ENCODE results near the gene CRABP2.

CRABP2 gene

GRCh38 chr1:156681196-156681960 lies 24.0 kb downstream of the CRABP2 start:
- Histone ChIP-seq H3K27ac (ENCODE audit: low read length) (no peak overlapping the region), H3K9me2 (replicated peaks; ENCODE audit: insufficient read depth, low read length) (no peaks in the 10 kb centered on the region), H3F3A (ENCODE audit: insufficient read depth, low read length) (no peaks in the 10 kb centered on the region), H3K36me3 (replicated peaks; ENCODE audit: insufficient read depth, low read length) (no peaks in the 10 kb centered on the region), H3K4me3 (ENCODE audit: low read length) (no peak overlapping the region), H3K4me1 (ENCODE audit: low read length) (peaks cover 4% of the 10 kb centered on the region; the same call in 1 of the 2 replicates), H3K79me2 (ENCODE audit: low read length) (no peaks in the 10 kb centered on the region), H3K27me3 (replicated peaks; ENCODE audit: insufficient read depth, low read length) (peaks cover 79% of the 10 kb centered on the region), H3K4me2 (ENCODE audit: low read depth, low read length) (no peak overlapping the region), H3K9ac (ENCODE audit: low read length) (no peak overlapping the region), H4K20me1 (ENCODE audit: insufficient read depth, low read length) (no peaks in the 10 kb centered on the region), H2AFZ (ENCODE audit: low read length) (no peak overlapping the region), H3K9me3 (replicated peaks; ENCODE audit: insufficient read depth, low read length) (no peaks in the 10 kb centered on the region)
- no peak for TF ChIP-seq EZH2 (optimal IDR thresholded peaks at IDR 0.05; ENCODE audit: low read depth, low read length)
- TF ChIP-seq CTCF (IDR thresholded peaks at IDR 0.05; ENCODE audit: low read length) = no peak
- TF ChIP-seq EZH2phosphoT487 (IDR thresholded peaks at IDR 0.05; ENCODE audit: low read length) = no peak
- no peak for DNase-seq

GRCh38 chr1:156680056-156680455 lies 25.3 kb downstream of the CRABP2 start:
- H3K4me1 ChIP-seq (ENCODE audit: low read length) = peaks cover 4% of the 10 kb centered on the region; the same call in 1 of the 2 replicates
- no peaks in the 10 kb centered on the region for H4K20me1 ChIP-seq (ENCODE audit: insufficient read depth, low read length)
- H3F3A ChIP-seq (ENCODE audit: insufficient read depth, low read length) = no peaks in the 10 kb centered on the region
- H3K36me3 ChIP-seq (replicated peaks; ENCODE audit: insufficient read depth, low read length) = no peaks in the 10 kb centered on the region
- H3K27me3 ChIP-seq (replicated peaks; ENCODE audit: insufficient read depth, low read length) = peaks cover 87% of the 10 kb centered on the region
- H3K9ac ChIP-seq (ENCODE audit: low read length) = no peak overlapping the region
- no peaks in the 10 kb centered on the region for H3K9me3 ChIP-seq (replicated peaks; ENCODE audit: insufficient read depth, low read length)
- DNase-seq = no peak
- no peak overlapping the region for H2AFZ ChIP-seq (ENCODE audit: low read length)
- H3K9me2 ChIP-seq (replicated peaks; ENCODE audit: insufficient read depth, low read length) = no peaks in the 10 kb centered on the region
- no peak overlapping the region for H3K4me3 ChIP-seq (ENCODE audit: low read length)
- H3K79me2 ChIP-seq (ENCODE audit: low read length) = no peaks in the 10 kb centered on the region
- no peak overlapping the region for H3K4me2 ChIP-seq (ENCODE audit: low read depth, low read length)
- no peak for TF ChIP-seq EZH2phosphoT487 (IDR thresholded peaks at IDR 0.05; ENCODE audit: low read length)
- no peak for TF ChIP-seq EZH2 (optimal IDR thresholded peaks at IDR 0.05; ENCODE audit: low read depth, low read length)
- TF ChIP-seq CTCF (IDR thresholded peaks at IDR 0.05; ENCODE audit: low read length) = no peak
- H3K27ac ChIP-seq (ENCODE audit: low read length) = no peak overlapping the region

- Histone ChIP-seq H3K9me3 (replicated peaks; ENCODE audit: insufficient read depth, low read length) (no peaks in the 10 kb centered on the region), H3K79me2 (ENCODE audit: low read length) (no peaks in the 10 kb centered on the region), H3K4me1 (ENCODE audit: low read length) (peaks cover 4% of the 10 kb centered on the region; the same call in 1 of the 2 replicates), H3K4me2 (ENCODE audit: low read depth, low read length) (peak overlapping the region; percentile 61), H2AFZ (ENCODE audit: low read length) (0 out of 2 replicates have a peak overlapping the region, but pooled peaks have one; percentile 29), H3K27ac (ENCODE audit: low read length) (no peak overlapping the region), H3K9ac (ENCODE audit: low read length) (no peak overlapping the region), H3K27me3 (replicated peaks; ENCODE audit: insufficient read depth, low read length) (peaks cover 92% of the 10 kb centered on the region), H3K36me3 (replicated peaks; ENCODE audit: insufficient read depth, low read length) (no peaks in the 10 kb centered on the region), H3K9me2 (replicated peaks; ENCODE audit: insufficient read depth, low read length) (no peaks in the 10 kb centered on the region), H3K4me3 (ENCODE audit: low read length) (peak overlapping the region; percentile 29), H3F3A (ENCODE audit: insufficient read depth, low read length) (no peaks in the 10 kb centered on the region), H4K20me1 (ENCODE audit: insufficient read depth, low read length) (no peaks in the 10 kb centered on the region)
- TF ChIP-seq EZH2 (optimal IDR thresholded peaks at IDR 0.05; ENCODE audit: low read depth, low read length) = no peak
- peak; percentile 97 for TF ChIP-seq CTCF (IDR thresholded peaks at IDR 0.05; ENCODE audit: low read length)
- TF ChIP-seq EZH2phosphoT487 (IDR thresholded peaks at IDR 0.05; ENCODE audit: low read length) = no peak
- DNase-seq = peak; percentile 45
These were observed 27.5 kb downstream of the CRABP2 start for GRCh38 chr1:156677616-156678596.

All from MM.1S (cell line).